Omental fat pad (tissue), 4 donors: ENCODE results near the gene HS6ST1. TPM values are rescaled to one million over a fixed set of nuclear protein-coding genes. Genes with fewer than 3 reads are reported as not detected.

Experiments used
- ATAC-seq: fragments of 150-250 bp; one replicate; pipeline ENCODE4 v1.9.1; 2016; ENCODE audit warnings: mild to moderate bottlenecking, moderate library complexity; ENCODE audit not compliant: low FRiP score
- DNase-seq: peaks from one replicate; pipeline ENCODE4 v3.0.0-alpha.2; 2019; ENCODE audit warnings: low spot score
- total RNA-seq, 4 donors: library from RNA; depleted of rRNA; stranded (reverse); fragments of >200 nt; gene quantifications; one replicate each; pipeline ENCODE4 v1.1.0, GENCODE V29; 2016
- TF ChIP-seq, protein P1 (sequence below), 3 donors: fragments of 450-650 bp; IDR thresholded peaks; one replicate each; pipeline ENCODE4 v1.5.1; 2016 to 2017; ENCODE audit warnings: antibody characterized with exemption in 3 of 3, mild to moderate bottlenecking in 3 of 3, moderate library complexity in 2 of 3

HS6ST1 gene
- total RNA-seq, 4 donors from 2014 or later = 17.8 to 28.9 (median 24.3) TPM

DNA sequence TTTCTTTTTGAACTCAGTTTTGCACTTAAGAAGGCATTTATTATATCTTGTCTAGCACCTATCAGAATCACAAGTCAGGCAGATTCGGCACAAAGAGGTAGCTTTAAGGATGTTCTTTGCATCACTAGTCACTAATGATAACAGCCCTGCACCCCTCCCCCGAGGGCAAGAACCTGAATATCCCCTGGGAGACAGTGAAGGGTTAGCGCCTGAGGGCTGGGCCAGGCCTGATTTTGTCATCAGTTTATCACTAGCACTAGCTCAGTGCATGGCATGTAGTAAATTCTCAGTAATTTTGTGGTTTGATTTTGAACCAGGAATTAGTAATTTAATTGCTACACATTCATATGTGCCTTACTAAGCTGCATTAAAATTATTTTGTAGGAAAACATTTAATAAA, 23.9 kb upstream of the HS6ST1 start:
- TF ChIP-seq, protein P1, sequence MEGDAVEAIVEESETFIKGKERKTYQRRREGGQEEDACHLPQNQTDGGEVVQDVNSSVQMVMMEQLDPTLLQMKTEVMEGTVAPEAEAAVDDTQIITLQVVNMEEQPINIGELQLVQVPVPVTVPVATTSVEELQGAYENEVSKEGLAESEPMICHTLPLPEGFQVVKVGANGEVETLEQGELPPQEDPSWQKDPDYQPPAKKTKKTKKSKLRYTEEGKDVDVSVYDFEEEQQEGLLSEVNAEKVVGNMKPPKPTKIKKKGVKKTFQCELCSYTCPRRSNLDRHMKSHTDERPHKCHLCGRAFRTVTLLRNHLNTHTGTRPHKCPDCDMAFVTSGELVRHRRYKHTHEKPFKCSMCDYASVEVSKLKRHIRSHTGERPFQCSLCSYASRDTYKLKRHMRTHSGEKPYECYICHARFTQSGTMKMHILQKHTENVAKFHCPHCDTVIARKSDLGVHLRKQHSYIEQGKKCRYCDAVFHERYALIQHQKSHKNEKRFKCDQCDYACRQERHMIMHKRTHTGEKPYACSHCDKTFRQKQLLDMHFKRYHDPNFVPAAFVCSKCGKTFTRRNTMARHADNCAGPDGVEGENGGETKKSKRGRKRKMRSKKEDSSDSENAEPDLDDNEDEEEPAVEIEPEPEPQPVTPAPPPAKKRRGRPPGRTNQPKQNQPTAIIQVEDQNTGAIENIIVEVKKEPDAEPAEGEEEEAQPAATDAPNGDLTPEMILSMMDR (IDR thresholded peaks at IDR 0.05) = no peak
- DNase-seq (no peak), ATAC-seq (no peak)

DNA sequence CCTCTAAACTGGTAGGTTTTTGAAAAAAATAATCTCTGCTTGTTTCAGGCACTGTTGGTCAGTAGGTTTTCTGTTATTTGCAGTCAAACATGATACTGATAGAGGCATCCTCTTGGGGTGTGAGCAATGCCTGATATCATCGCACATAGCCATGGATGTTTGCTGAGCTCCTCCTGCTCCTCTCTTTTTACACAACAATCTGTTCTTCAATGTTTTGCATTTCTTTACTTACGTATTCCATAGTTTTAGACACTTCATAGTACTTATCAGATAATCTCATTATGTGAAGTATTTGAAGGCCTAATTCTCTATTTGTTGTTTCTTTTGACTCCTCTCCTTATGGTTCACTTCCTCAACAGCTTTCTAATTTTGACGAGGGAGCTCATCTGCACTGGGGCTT, 23.0 kb upstream of the HS6ST1 start:
- ATAC-seq = no peak
- DNase-seq = no peak
- TF ChIP-seq, protein P1 (IDR thresholded peaks at IDR 0.05) = no peak

DNA sequence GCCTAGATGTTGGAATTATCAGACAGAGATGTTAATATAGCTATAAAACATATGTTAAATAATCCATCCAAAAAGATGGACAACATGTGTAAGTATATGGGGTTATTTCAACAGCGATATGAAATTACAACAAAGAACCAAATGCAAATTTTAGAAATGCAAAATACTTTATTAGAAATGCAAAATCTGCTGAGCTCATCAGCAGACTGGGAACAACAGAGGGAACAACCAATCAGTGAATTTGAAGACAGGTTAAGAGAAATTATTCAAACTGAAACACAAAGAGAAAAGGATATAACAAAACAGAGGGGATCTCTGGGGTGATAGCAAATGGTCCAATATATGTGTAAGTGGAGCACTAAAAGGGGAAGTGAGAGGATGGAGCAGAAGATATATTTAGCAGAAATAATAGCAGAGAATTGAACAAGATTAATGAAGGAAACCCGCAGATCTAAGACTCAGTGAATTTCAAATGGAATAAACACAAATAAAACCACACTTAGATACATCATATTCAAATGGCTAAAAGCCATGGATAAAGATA, 13.5 kb upstream of the HS6ST1 start:
- TF ChIP-seq, protein P1 (IDR thresholded peaks at IDR 0.05) = no peak
- DNase-seq (no peak), ATAC-seq (no peak)

DNA sequence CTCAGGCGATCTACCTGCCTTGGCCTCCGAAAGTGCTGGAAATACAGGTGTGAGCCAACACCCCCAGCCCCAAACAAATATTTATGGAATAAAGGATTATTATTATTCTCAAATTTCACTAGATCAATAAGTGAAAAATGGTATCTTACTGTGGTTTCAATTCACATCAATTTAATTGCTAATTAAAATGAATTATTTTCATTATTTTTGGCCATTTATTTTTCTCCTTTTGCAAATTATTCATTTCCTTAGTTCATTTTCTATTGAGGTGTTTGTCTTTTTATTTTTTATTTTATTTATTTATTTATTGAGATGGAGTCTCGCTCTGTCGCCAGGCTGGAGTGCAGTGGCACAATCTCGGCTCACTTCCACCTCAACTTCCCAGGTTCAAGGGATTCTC, 11.9 kb upstream of the HS6ST1 start:
- TF ChIP-seq, protein P1 (IDR thresholded peaks at IDR 0.05) = no peak
- no peak for ATAC-seq
- DNase-seq = no peak

DNA sequence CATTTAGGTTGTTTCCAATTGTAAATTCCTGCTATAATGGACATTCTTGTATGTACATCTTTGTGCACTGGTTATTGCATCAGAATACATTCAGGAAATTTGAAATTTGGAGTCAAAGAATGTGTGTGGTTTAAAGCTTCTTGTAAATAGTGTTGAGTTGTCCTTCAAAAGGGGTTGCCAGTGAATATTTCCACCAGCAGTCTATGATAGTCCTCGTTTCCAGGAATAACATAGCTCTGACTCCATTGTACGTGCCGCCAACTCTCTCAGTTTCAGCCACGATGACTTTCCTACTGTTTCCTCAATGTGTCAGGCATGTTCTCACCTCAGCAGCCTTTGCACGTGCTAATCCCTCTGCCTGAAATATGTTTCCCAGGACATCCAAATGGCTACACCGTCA, 10.9 kb upstream of the HS6ST1 start:
- ATAC-seq = no peak
- TF ChIP-seq, protein P1 (IDR thresholded peaks at IDR 0.05) = no peak
- DNase-seq = no peak

DNA sequence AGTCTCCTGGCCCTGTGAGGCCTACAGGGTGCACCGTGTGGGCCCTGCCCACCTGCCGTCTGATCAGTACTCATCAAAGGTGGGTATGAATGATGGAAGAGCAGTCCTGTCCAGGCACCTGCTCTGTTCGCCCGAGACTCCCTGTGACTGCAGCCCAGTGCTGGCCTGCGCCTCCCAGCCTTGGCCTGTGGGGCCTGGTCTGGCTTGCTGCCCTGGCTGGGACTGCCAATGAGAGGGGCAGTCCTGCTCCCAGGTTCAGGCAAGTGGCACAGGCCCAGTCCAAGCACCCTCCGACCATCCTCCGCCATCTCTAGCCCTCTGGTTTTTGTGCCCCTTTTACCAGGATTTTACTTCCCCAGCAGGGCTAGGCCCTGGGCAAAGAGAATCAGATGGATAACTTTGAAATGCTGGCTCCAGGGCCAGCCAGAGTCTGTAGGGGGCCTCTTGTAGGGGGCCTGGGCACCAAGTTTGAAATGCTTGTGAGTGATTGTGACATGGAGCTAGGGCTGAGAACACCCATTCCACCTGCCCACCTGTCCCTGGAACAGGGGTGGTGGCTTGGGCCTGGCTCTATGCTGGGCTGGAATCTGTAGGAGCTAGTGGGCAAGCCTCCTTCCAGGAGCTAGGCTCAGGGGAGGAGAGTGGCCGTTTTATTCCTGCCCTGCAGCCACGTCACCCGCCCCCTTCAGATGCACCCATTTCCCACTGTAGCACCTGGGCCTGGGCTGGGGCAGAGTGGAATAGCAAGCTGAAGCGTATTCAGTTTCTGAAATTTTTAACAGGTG, 8.7 kb upstream of the HS6ST1 start:
- ATAC-seq = no peak
- TF ChIP-seq, protein P1 (IDR thresholded peaks at IDR 0.05) = no peak
- DNase-seq = no peak

DNA sequence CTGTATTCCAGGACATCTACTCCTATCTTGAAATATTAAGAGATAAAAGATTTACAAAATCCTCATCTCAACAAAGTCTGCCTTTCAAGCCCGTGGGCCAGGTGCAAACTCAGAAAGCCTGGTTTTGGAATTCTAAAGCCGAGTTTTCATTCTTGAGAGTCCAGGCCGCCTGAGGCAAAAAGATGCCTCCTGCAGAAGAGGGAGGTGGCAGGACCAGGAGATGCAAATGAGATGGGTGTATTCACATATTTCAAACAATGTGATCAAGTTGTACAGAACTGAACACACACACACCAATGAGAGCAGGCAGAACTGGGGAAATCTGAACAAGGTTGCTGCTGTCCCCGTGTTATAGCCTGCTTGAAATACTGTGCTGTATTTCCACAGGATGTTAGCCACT, 7.7 kb upstream of the HS6ST1 start:
- TF ChIP-seq, protein P1 (IDR thresholded peaks at IDR 0.05) = no peak
- ATAC-seq = no peak
- no peak for DNase-seq
